Keratinocyte (primary cell): ENCODE measurements around the gene FSIP1. TPM values are rescaled to one million over a fixed set of nuclear protein-coding genes. Genes with fewer than 3 reads are reported as not detected.
A peak's percentile ranks its signal among the peaks of the same experiment; 100 is the strongest.

Experiments used
- DNase-seq: peaks from one replicate; pipeline ENCODE4 v3.0.0-alpha.2; 2011; ENCODE audit warnings: low read depth, missing footprints, low spot score
- FAIRE-seq: peaks from 2 replicates; lab custom pipeline; 2011; peaks lifted over from hg19 to GRCh38; lab: Jason Lieb, UNC
- H2AFZ ChIP-seq: 2 replicates; pipeline ENCODE4 v1.6.0; 2012; ENCODE audit warnings: low read length, control low read depth, inconsistent platforms; ENCODE audit not compliant: control insufficient read depth
- H3K27ac ChIP-seq: 2 replicates; pipeline ENCODE4 v1.5.1; 2011; ENCODE audit warnings: low read length; ENCODE audit not compliant: control insufficient read depth, insufficient read depth
- H3K27me3 ChIP-seq: 3 replicates; pipeline ENCODE4 v1.6.0; 2011; ENCODE audit warnings: low read length; ENCODE audit not compliant: control insufficient read depth, insufficient read depth; ENCODE audit errors: extremely low read depth
- H3K36me3 ChIP-seq, 2 experiments: 2 replicates in 1 of 2; 3 replicates in 1 of 2; pipeline ENCODE4 v1.5.1; 2011; ENCODE audit warnings: low read length in 2 of 2, mild to moderate bottlenecking in 1 of 2; ENCODE audit not compliant: control insufficient read depth in 2 of 2, insufficient read depth in 2 of 2; ENCODE audit errors: extremely low read depth in 1 of 2
- H3K4me1 ChIP-seq: 3 replicates; pipeline ENCODE4 v1.5.1; 2011; ENCODE audit warnings: low read length; ENCODE audit not compliant: control insufficient read depth, insufficient read depth; ENCODE audit errors: extremely low read depth
- H3K4me2 ChIP-seq: 3 replicates; pipeline ENCODE4 v1.6.0; 2011; ENCODE audit warnings: low read depth, low read length; ENCODE audit not compliant: control insufficient read depth, insufficient read depth; ENCODE audit errors: extremely low read depth
- H3K4me3 ChIP-seq, 3 experiments: fragments of 200-600 bp in 1 of 3; sonication (generic) in 1 of 3; 2 replicates in 2 of 3; 3 replicates in 1 of 3; pipeline ENCODE4 v1.5.1; 2011 to 2016; ENCODE audit warnings: low read length in 3 of 3, mild to moderate bottlenecking in 3 of 3, control low read depth in 2 of 3, inconsistent platforms in 1 of 3, low read depth in 1 of 3, mixed read lengths in 1 of 3, mixed run types in 1 of 3, moderate library complexity in 1 of 3; ENCODE audit not compliant: control insufficient read depth in 2 of 3, insufficient read depth in 2 of 3; ENCODE audit errors: extremely low read depth in 1 of 3
- H3K79me2 ChIP-seq: 2 replicates; pipeline ENCODE4 v1.6.0; 2012; ENCODE audit warnings: low read length; ENCODE audit not compliant: control insufficient read depth, insufficient read depth
- H3K9ac ChIP-seq: 3 replicates; pipeline ENCODE4 v1.6.0; 2011; ENCODE audit warnings: low read length; ENCODE audit not compliant: control insufficient read depth, insufficient read depth; ENCODE audit errors: extremely low read depth
- H3K9me1 ChIP-seq: 3 replicates; pipeline ENCODE4 v1.6.0; 2011; ENCODE audit warnings: low read length; ENCODE audit not compliant: control insufficient read depth, insufficient read depth; ENCODE audit errors: extremely low read depth
- H3K9me3 ChIP-seq: 2 replicates; pipeline ENCODE4 v1.5.1; 2012; ENCODE audit warnings: low read depth, low read length; ENCODE audit not compliant: control insufficient read depth
- H4K20me1 ChIP-seq: 3 replicates; pipeline ENCODE4 v1.6.0; 2011; ENCODE audit warnings: low read length; ENCODE audit not compliant: control insufficient read depth, insufficient read depth; ENCODE audit errors: extremely low read depth
- CTCF ChIP-seq, 3 experiments: IDR thresholded peaks in 1 of 3; conservative IDR thresholded peaks in 1 of 3; optimal IDR thresholded peaks in 1 of 3; 2 replicates in 2 of 3; 3 replicates in 1 of 3; pipeline versions ENCODE3 to v1.5.1; 2011; ENCODE audit warnings: low read length in 3 of 3, mild to moderate bottlenecking in 3 of 3, moderate library complexity in 2 of 3, control low read depth in 1 of 3, inconsistent platforms in 1 of 3; ENCODE audit not compliant: insufficient read depth in 2 of 3; ENCODE audit errors: extremely low read depth in 1 of 3
- EZH2 ChIP-seq: IDR thresholded peaks from one replicate; pipeline ENCODE4 v1.6.1; 2012; ENCODE audit warnings: inconsistent platforms, mild to moderate bottlenecking, low read length, moderate library complexity
- dilution Hi-C: fragments of 300-500 bp; cut with MboI; formaldehyde crosslinking; loops from one replicate; pipeline ENCODE4 v1.7.0; 2020; ENCODE audit warnings: low sequenced_read_pairs; ENCODE audit not compliant: extremely low pct_ligation_motif_present
- polyA plus RNA-seq, 5 experiments: library from polyadenylated mRNA; depleted of rRNA in 3 of 5; stranded (reverse) in 3 of 5; stranded (forward) in 1 of 5; unstranded in 1 of 5; fragments of >200 nt; gene quantifications; 1 replicate in 1 of 5; 2 replicates in 3 of 5; 3 replicates in 1 of 5; pipeline versions ENCODE4 v1.2.1 to v1.2.3, GENCODE V29; 2011 to 2012; ENCODE audit warnings: missing spikeins in 2 of 5, low read depth in 1 of 5, low replicate concordance in 1 of 5

FSIP1 gene
- polyA plus RNA-seq, 1 donor (not counting 4 experiments of a cell fraction or from before 2014, with no cell fraction given) = 1.5 TPM

- TF ChIP-seq CTCF (optimal IDR thresholded peaks at IDR 0.05 in 1 of 3, IDR thresholded peaks at IDR 0.05 in 1 of 3, conservative IDR thresholded peaks at IDR 0.05 in 1 of 3; ENCODE audit: extremely low read depth in 1 of 3, insufficient read depth in 2 of 3, low read length in 3 of 3) = peak in 2 of 3 experiments; percentile 8 to 26
- TF ChIP-seq EZH2 = no peak
- DNase-seq (peak; percentile 74), FAIRE-seq (no peak)
- Histone ChIP-seq H3K27ac (peak within 1 kb of the TSS; percentile 93), H4K20me1 (peaks cover 37% of the 10 kb centered on the region), H3K9ac (peak within 1 kb of the TSS; percentile 82), H3K27me3 (no peaks in the 10 kb centered on the region), H3K4me1 (peaks cover 28% of the 10 kb centered on the region), H3K4me2 (peak within 1 kb of the TSS; percentile 98), H2AFZ (no peak within 1 kb of the TSS), H3K36me3 (peaks cover 18 to 36% of the 10 kb centered on the region in 2 experiments), H3K79me2 (peaks cover 29% of the 10 kb centered on the region), H3K9me3 (no peaks in the 10 kb centered on the region), H3K9me1 (no peaks in the 10 kb centered on the region), H3K4me3 (peak within 1 kb of the TSS; percentile 60 to 82 (median 65))
- dilution Hi-C loops = no loop called here
These were observed 202.0 kb downstream of the FSIP1 start, which contains the start of gene THBS1 for GRCh38 chr15:39580485-39581241. Gene THBS1, plus strand, starts transcription at chr15:39581079. Its CDS starts 779 bp downstream, at chr15:39581858.

- Histone ChIP-seq H3K9ac (peak overlapping the region; percentile 82), H3K79me2 (peaks cover 29% of the 10 kb centered on the region), H3K27me3 (no peaks in the 10 kb centered on the region), H3K36me3 (peaks cover 18 to 30% of the 10 kb centered on the region in 2 experiments), H3K9me1 (no peaks in the 10 kb centered on the region), H3K4me1 (peaks cover 28% of the 10 kb centered on the region), H4K20me1 (peaks cover 37% of the 10 kb centered on the region), H3K9me3 (no peaks in the 10 kb centered on the region), H3K4me3 (peak overlapping the region; percentile 60 to 82 (median 65)), H3K4me2 (peak overlapping the region; percentile 98), H2AFZ (no peak overlapping the region), H3K27ac (peak overlapping the region; percentile 93)
- dilution Hi-C loops = no loop called here
- FAIRE-seq = no peak
- DNase-seq = peak; percentile 45
- TF ChIP-seq EZH2 (no peak), CTCF (optimal IDR thresholded peaks at IDR 0.05 in 1 of 3, IDR thresholded peaks at IDR 0.05 in 1 of 3, conservative IDR thresholded peaks at IDR 0.05 in 1 of 3; ENCODE audit: extremely low read depth in 1 of 3, insufficient read depth in 2 of 3, low read length in 3 of 3) (peak; percentile 77 to 93 (median 81))
These were observed 202.5 kb downstream of the FSIP1 start for GRCh38 chr15:39580117-39580484.
